Measurements from ENCODE around the gene CDC42BPA.
"Not testable (repeated sequence)": the region's sequence is repeated elsewhere in the genome, so short reads cannot be mapped to it uniquely, and the experiment has no call there.

The CDC42BPA gene

GRCh38 chr1:227253065-227253464 lies 65.2 kb downstream of the CDC42BPA start:
- no peak for DNase-seq

DNA sequence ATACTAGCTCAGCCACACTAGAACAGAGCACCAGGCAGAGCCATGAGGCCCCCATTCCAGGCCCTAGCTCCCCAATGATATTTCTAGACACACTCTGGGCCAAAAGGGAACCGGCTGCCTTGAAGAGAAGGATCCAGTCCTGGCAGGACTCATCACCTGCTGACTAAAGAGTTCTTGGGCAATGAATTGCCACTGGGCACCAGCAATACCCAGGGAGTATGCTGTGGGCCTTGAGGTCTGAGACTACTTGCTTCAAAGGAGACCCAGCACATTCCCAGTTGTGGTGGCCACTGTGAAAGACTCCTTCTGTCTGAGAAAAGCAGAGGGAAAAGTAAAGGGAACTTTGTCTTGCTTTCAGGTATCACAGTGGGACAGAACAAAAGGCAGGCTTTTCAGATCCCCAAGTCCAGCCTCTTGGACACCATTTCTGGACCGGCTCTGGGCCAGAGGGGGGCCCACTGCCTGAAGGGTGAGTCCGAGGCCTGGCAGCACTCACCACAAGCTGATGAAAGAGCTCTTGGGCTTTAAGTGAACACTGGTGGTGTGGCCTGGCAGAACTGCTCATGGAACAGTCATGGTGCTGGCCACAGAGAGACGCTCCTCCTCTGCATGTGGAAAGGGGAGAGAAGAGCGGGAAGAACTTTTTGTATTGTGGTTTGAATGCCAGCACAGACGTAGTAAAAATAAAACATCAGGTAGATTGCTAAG lies 72.5 kb downstream of the CDC42BPA start:
- no peak for DNase-seq

DNA sequence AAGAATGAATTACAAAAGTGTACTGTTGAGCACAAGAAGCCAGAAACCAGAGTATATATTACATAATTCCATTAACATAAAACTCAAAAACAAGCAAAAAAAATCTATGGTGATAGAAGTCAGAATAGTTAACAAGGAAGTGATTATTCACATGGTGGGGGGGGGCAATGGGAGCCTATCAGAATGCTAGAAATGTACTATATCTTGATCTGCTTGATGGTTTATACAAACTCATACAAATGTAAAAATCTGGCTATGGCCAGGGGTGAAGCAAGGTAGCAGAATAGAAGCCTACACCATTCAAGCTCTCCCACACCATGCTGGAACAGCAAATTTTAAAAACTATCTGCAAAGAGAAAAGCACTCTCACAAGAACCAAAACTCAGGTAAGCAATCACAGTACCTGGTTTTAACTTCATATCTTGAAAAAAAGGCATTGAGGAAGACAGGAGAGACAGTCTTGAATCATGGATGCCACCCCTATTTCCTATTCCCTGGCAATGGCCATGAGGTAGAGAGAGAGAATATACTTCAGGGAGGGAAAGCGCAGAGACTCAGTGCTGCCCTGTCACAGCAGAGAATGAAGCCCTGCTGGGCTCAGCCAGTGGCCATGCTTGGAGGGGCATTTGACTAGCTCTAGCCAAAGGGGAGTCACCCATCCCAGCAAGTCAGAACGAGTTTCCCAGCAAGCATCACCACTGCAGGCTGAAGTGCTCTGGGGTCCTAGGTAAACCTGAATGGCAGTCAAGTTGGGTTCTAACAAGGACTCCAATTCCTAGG lies 73.8 kb downstream of the CDC42BPA start:
- no peak for DNase-seq

DNA sequence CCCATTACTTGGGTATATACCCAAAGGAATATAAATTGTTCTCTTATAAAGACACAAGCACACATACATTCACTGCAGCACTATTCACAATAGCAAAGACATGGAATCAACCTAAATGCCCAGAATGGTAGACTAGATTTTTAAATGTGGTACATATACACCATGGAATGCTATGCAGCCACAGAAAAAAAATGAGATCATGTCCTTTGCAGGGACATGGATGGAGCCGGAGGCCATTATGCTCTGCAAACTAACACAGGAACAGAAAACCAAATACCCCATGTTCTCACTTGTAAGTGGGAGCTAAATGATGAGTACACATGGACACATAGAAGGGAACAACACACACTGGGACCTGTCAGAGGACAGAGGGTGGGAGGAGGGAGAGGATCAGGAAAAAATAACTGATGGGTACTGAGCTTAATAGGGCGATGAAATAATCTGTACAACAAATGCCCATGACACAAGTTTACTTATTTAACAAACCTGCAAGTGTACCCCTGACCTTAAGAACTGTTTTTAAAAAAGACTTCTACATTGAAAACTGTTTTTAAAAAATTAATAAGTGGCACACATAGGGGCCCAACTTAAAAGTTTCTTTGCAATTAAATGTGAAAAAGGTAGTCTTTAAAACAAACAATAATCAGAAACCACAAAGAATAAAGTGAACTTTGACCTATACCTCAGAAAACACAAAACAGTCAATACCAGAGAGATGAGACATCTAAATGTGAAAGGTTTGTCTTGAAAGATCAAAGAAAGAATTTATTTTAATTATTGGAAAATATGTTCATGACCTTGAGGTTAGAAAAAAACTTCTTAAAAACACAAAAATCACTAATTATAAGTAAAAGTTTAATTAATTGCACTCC lies 75.2 kb downstream of the CDC42BPA start:
- no peak for DNase-seq

- DNase-seq, result no peak
These were observed 77.3 kb downstream of the CDC42BPA start for GRCh38 chr1:227240983-227241382.

GRCh38 chr1:227234998-227235405 lies 83.3 kb downstream of the CDC42BPA start:
- DNase-seq, result peak; percentile 2

GRCh38 chr1:227231128-227231527 lies 87.2 kb downstream of the CDC42BPA start:
- not testable (repeated sequence) for DNase-seq

- DNase-seq, result no peak
These were observed 90.1 kb downstream of the CDC42BPA start for GRCh38 chr1:227228201-227228600.

DNA sequence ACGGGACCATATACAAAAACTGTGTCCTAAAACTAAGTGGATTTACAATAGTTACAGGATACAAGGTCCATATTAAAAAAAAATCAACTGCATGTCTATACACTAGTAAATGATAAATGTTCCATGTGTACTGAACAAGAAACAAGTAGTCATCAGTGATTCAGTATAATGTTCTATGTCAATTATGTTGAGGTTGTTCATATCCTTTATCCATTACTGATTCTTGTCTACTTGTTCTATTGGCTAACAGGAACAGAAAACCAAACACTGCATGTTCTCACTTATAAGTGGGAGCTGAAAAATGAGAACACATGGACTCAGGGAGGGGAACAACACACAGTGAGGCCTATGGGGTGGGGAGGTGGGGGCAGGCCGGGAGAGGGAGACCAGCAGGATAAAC lies 90.5 kb downstream of the CDC42BPA start:
- no peak for DNase-seq

GRCh38 chr1:227225715-227226346 lies 92.5 kb downstream of the CDC42BPA start:
- no peak for DNase-seq

DNA sequence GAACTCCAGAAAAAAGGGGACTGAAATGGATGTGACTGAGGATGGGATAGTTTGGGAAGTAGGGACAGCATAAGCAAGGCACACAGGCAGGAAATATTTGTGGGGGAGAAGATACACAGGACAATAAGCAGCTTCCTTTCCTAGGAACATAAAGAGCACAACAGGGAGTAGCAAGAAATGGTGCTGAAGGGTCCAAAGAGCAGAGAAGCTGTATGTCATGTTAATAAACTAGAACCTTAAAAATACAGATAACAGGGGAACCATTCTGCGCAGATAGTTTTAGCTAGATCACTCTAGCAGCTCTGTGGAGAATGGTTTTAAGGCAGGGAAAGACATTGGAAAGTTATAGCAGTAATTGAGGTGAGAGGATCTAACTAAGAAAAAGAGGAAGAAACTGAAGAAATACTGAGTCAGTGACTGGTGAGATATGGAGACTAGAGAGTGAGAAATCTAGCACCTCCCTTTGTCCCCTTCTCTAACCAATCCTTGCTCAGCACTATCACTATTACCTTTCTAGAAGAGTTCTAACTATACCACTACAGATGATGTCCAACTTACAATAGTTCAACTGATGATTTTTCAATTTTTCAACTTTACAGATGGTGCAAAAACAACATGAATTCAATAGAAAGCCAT lies 95.0 kb downstream of the CDC42BPA start:
- no peak for DNase-seq

GRCh38 chr1:227219715-227220292 lies 98.5 kb downstream of the CDC42BPA start:
- DNase-seq, result no peak

- DNase-seq, result no peak
These were observed 99.3 kb downstream of the CDC42BPA start for GRCh38 chr1:227218870-227219573.

GRCh38 chr1:227215863-227216510 lies 102.3 kb downstream of the CDC42BPA start:
- no peak for DNase-seq

DNA sequence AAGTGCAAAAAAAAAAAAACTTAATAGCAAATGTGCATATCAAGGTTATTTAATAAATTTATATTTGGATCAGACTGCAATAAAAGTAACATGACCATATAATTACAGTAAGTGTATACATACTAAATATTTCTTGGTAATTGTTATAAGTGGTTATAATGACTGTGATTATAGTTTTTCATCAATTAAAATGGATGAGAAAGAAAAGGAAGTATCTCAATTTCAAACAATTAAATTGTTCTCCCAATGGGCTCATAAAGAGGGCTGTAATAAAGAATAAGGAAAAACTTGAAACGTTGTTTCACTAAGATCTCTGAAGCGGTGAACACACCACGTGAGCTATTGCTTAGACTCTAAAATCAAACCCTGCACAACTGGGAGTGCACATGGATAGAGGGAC lies 104.1 kb downstream of the CDC42BPA start:
- DNase-seq, result no peak

DNA sequence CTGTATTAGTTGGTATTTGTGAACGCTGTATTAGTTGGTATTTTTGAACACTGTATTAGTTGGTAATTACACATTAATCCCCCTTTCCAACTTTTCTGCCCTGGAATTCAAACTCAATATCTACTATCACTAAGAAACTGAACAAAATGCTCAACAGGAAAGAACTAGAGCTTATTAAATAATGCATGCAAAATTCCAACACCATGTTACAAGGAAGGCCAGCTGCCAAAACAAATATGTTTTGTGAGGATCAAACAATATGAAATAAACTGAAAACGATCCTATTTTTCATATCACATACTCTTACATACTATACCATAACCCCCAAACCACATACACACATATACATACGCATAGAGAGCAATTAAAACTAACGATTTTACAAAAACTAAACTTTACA lies 104.9 kb downstream of the CDC42BPA start:
- no peak for DNase-seq

- DNase-seq, result no peak
These were observed 106.1 kb downstream of the CDC42BPA start for GRCh38 chr1:227212164-227212563.

DNA sequence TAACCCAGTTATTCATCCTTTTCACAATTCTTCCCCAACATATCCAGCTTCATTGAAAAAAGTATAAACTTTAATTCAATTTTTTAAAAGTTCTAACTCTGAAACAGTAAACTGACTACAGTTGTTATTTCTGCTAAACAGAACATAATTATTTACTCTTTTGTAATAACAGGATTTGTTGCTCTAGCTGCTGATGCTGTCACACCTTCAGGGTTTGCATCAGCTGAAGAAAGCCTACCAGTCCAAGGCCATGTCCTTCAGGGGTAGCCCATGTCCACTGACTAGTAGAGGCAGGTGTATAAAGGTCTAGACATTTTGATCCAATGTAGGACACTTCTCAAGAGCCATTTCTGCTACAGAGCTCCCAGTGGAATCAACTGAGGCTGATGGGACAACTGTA lies 107.7 kb downstream of the CDC42BPA start:
- DNase-seq, result no peak

GRCh38 chr1:227197064-227197463 lies 121.2 kb downstream of the CDC42BPA start:
- no peak for DNase-seq

DNA sequence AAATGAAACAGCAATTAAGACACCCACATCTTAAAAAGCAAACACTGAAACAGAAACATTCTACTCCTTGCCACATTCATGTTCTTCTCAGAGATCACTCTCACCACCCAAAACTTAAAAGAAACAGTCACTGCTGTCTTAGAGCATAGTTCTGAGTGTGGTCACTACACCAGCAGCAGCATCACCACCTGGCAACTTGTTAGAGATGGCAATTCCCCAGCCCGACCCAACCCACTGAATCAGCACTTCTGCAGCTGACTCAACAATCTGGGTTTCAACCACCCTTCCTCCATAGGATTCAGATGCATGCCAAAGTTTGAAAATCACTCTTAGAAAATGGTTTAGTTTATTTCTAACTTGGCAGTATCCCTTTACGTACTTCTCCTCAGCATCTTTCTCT lies 126.1 kb downstream of the CDC42BPA start:
- DNase-seq, result no peak

DNA sequence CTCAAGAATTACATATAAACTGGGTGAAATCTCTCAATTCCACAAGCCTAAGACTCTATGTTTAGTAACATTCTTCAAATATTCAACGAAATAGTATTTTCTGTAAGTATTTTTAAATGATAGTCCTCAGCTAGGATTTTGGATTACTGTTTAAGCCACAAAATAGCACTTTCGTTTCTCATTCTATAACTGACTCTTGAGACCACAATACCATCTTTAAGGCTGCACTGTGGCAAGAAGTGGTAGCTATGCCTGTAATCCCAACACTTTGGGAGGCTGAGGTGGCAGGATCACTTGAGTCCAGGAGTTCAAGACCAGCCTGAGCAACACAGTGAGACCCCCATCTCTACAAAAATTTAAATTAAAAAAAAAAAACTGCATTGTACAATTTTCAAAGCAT lies 126.7 kb downstream of the CDC42BPA start:
- no peak for DNase-seq

Measured in CD4-positive, alpha-beta T cell treated with Interleukin-10 for 1 hour (primary cell).